Stomach (tissue), 4 donors: ENCODE data around the gene RPS6KA2.

Experiments
- POLR2A ChIP-seq, 4 donors: fragments of 450-650 bp; IDR thresholded peaks; one replicate each; pipeline ENCODE4 v1.6.1; 2016; ENCODE audit warnings: antibody characterized with exemption in 4 of 4, control low read depth in 2 of 4, mild to moderate bottlenecking in 1 of 4, moderate library complexity in 1 of 4
- POLR2AphosphoS5 ChIP-seq, 3 donors: sonication (generic); formaldehyde crosslinking; IDR thresholded peaks; one replicate each; pipeline ENCODE4 v1.6.1; 2016; ENCODE audit warnings: antibody characterized with exemption in 3 of 3
- TF ChIP-seq, protein P1 (sequence below), 7 experiments: fragments of 450-650 bp in 4 of 7; fragments of 200-600 bp in 3 of 7; sonication (generic) in 3 of 7; IDR thresholded peaks; one replicate each; pipeline ENCODE4 v1.5.1; 2016 to 2019; ENCODE audit warnings: antibody characterized with exemption in 7 of 7, control low read depth in 2 of 7, mild to moderate bottlenecking in 1 of 7

DNA sequence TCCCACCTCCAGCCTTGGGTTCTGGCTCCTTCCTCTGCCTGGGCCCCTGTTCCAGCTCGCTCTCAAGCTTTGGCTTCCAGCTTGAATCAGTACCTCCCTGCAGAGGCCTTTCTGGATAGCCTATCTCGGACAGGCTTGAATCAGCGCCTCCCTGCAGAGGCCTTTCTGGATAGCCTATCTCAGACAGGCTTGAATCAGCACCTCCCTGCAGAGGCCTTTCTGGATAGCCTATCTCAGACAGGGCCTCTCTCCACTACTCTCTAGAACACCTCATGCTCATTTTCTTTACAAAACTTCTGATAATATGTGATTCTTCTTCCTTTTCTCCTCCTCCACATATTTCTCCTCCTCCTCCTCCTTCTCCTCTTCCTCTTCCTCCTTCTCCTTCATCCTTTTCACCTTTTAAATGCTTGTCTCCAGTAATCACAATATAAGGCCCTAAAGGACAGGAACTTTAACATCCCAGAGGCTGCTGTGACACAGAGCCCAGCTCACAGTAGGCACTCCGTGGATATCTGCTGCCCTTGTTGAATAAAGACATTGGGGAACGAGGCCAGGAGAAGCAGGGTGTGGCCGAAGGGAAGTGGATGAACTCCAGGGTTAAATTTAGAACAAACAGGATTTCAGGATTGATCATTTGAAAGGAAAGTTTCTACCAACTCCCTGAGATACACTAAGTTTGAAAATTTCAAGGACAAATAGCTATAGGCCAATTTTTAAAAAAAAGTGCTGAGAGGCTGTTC, 9.3 kb upstream of the RPS6KA2 start:
- TF ChIP-seq, protein P1, sequence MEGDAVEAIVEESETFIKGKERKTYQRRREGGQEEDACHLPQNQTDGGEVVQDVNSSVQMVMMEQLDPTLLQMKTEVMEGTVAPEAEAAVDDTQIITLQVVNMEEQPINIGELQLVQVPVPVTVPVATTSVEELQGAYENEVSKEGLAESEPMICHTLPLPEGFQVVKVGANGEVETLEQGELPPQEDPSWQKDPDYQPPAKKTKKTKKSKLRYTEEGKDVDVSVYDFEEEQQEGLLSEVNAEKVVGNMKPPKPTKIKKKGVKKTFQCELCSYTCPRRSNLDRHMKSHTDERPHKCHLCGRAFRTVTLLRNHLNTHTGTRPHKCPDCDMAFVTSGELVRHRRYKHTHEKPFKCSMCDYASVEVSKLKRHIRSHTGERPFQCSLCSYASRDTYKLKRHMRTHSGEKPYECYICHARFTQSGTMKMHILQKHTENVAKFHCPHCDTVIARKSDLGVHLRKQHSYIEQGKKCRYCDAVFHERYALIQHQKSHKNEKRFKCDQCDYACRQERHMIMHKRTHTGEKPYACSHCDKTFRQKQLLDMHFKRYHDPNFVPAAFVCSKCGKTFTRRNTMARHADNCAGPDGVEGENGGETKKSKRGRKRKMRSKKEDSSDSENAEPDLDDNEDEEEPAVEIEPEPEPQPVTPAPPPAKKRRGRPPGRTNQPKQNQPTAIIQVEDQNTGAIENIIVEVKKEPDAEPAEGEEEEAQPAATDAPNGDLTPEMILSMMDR (IDR thresholded peaks at IDR 0.05), result no peak
- TF ChIP-seq POLR2AphosphoS5 (IDR thresholded peaks at IDR 0.05) (no peak), POLR2A (IDR thresholded peaks at IDR 0.05) (no peak)
